PC-3 (cell line): ENCODE results near the gene VKORC1L1.
"Not testable (repeated sequence)": the region's sequence is repeated elsewhere in the genome, so short reads cannot be mapped to it uniquely, and the experiment has no call there.

Source experiments
- EZH2 ChIP-seq: fragments of 300-600 bp; sonication (generic); IDR thresholded peaks from one replicate; pipeline ENCODE4 v1.6.1; 2017; ENCODE audit warnings: antibody characterized with exemption, mild to moderate bottlenecking, low read length; ENCODE audit not compliant: unreplicated experiment
- EZH2phosphoT487 ChIP-seq: fragments of 300-600 bp; sonication (generic); IDR thresholded peaks from 2 replicates; pipeline ENCODE4 v1.6.1; 2018; ENCODE audit warnings: mild to moderate bottlenecking, antibody characterized with exemption, low read length, borderline replicate concordance
- TF ChIP-seq, protein P1 (sequence below): fragments of 300-600 bp; sonication (generic); conservative IDR thresholded peaks from 2 replicates; pipeline ENCODE4 v1.5.1; 2017; ENCODE audit warnings: antibody characterized with exemption, low read depth, mild to moderate bottlenecking, low read length

DNA sequence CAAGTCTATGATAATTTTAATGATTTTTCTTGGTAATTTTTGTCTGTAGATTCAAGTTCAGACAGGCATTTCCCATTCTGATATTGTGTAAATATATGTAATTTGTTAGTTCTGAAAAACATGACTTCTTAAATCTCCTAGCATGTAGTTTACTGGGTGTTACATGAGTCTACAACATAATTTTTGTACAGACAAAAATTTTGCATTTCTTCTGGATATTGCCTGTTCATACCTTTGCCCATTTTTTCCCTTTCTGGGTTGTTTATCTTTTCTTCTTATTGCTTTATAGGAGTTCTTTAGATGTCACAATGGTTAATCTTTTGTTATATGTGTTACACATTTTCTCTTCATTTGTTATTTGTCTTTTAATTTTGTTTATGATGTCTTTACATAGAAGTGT is 12.1 kb downstream of the VKORC1L1 start:
- TF ChIP-seq, protein P1, sequence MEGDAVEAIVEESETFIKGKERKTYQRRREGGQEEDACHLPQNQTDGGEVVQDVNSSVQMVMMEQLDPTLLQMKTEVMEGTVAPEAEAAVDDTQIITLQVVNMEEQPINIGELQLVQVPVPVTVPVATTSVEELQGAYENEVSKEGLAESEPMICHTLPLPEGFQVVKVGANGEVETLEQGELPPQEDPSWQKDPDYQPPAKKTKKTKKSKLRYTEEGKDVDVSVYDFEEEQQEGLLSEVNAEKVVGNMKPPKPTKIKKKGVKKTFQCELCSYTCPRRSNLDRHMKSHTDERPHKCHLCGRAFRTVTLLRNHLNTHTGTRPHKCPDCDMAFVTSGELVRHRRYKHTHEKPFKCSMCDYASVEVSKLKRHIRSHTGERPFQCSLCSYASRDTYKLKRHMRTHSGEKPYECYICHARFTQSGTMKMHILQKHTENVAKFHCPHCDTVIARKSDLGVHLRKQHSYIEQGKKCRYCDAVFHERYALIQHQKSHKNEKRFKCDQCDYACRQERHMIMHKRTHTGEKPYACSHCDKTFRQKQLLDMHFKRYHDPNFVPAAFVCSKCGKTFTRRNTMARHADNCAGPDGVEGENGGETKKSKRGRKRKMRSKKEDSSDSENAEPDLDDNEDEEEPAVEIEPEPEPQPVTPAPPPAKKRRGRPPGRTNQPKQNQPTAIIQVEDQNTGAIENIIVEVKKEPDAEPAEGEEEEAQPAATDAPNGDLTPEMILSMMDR: not testable (repeated sequence)
- TF ChIP-seq EZH2phosphoT487, EZH2: not testable (repeated sequence)
